Trophoblast cell (in vitro differentiated cells and primary cell): ENCODE data around the gene ACBD6.
"Not testable (repeated sequence)": the region's sequence is repeated elsewhere in the genome, so short reads cannot be mapped to it uniquely, and the experiment has no call there.

Experiments
- DNase-seq, 2 donors: peaks; one replicate each; pipeline ENCODE4 v3.0.0-alpha.2; 2016
- H2AFZ ChIP-seq: 2 replicates; pipeline ENCODE4 v1.6.1; 2013; ENCODE audit warnings: low read length, moderate library complexity, mild to moderate bottlenecking; ENCODE audit not compliant: insufficient read depth, poor library complexity
- H2AK5ac ChIP-seq: 2 replicates; pipeline ENCODE4 v1.6.1; 2013; ENCODE audit warnings: mild to moderate bottlenecking, low read length
- H2BK120ac ChIP-seq: 2 replicates; pipeline ENCODE4 v1.6.1; 2013; ENCODE audit warnings: low read length, mild to moderate bottlenecking, moderate library complexity; ENCODE audit not compliant: insufficient read depth, poor library complexity
- H2BK12ac ChIP-seq: 2 replicates; pipeline ENCODE4 v1.6.1; 2013; ENCODE audit warnings: mild to moderate bottlenecking, low read length, moderate library complexity
- H2BK5ac ChIP-seq: 2 replicates; pipeline ENCODE4 v1.6.1; 2013; ENCODE audit warnings: low read length, low read depth, moderate library complexity, mild to moderate bottlenecking; ENCODE audit not compliant: poor library complexity
- H3K14ac ChIP-seq: 2 replicates; pipeline ENCODE4 v1.6.1; 2013; ENCODE audit warnings: mild to moderate bottlenecking, low read length
- H3K18ac ChIP-seq: 2 replicates; pipeline ENCODE4 v1.6.1; 2013; ENCODE audit warnings: mild to moderate bottlenecking, low read length
- H3K23ac ChIP-seq: 2 replicates; pipeline ENCODE4 v1.6.1; 2013; ENCODE audit warnings: low read length
- H3K27ac ChIP-seq: 2 replicates; pipeline ENCODE4 v1.5.1; 2013; ENCODE audit warnings: low read depth, mild to moderate bottlenecking, inconsistent platforms, low read length, moderate library complexity
- H3K27me3 ChIP-seq: 2 replicates; pipeline ENCODE4 v1.6.1; 2013; ENCODE audit warnings: inconsistent platforms, mild to moderate bottlenecking, low read length, moderate library complexity; ENCODE audit not compliant: insufficient read depth
- H3K36me3 ChIP-seq, 2 experiments: 1 replicate in 1 of 2; 2 replicates in 1 of 2; pipeline ENCODE4 v1.6.1; 2013; ENCODE audit warnings: low read length in 2 of 2, mild to moderate bottlenecking in 2 of 2, moderate library complexity in 1 of 2; ENCODE audit not compliant: insufficient read depth in 2 of 2, control insufficient read depth in 1 of 2
- H3K4ac ChIP-seq: 2 replicates; pipeline ENCODE4 v1.6.1; 2013; ENCODE audit warnings: low read depth, mild to moderate bottlenecking, low read length, moderate library complexity
- H3K4me1 ChIP-seq, 2 experiments: 1 replicate in 1 of 2; 2 replicates in 1 of 2; pipeline ENCODE4 v1.6.1; 2013; ENCODE audit warnings: low read length in 2 of 2, mild to moderate bottlenecking in 2 of 2, moderate library complexity in 1 of 2; ENCODE audit not compliant: insufficient read depth in 2 of 2, control insufficient read depth in 1 of 2
- H3K4me2 ChIP-seq: 2 replicates; pipeline ENCODE4 v1.6.1; 2013; ENCODE audit warnings: inconsistent platforms, mild to moderate bottlenecking, low read length, moderate library complexity
- H3K4me3 ChIP-seq: 2 replicates; pipeline ENCODE4 v1.5.1; 2013; ENCODE audit warnings: mild to moderate bottlenecking, low read depth, low read length, inconsistent platforms
- H3K79me1 ChIP-seq: one replicate; pipeline ENCODE4 v1.6.1; 2013; ENCODE audit warnings: low read length
- H3K79me2 ChIP-seq: 2 replicates; pipeline ENCODE4 v1.6.1; 2013; ENCODE audit warnings: low read length, mild to moderate bottlenecking; ENCODE audit not compliant: control insufficient read depth, insufficient read depth, poor library complexity
- H3K9ac ChIP-seq: 2 replicates; pipeline ENCODE4 v1.6.1; 2013; ENCODE audit warnings: mild to moderate bottlenecking, low read length
- H3K9me3 ChIP-seq: 2 replicates; pipeline ENCODE4 v1.6.1; 2013; ENCODE audit warnings: low read depth, mild to moderate bottlenecking, control low read depth, inconsistent platforms, low read length; ENCODE audit not compliant: insufficient read depth
- H4K12ac ChIP-seq: 2 replicates; pipeline ENCODE4 v1.6.1; 2013; ENCODE audit warnings: low read depth, mild to moderate bottlenecking, low read length, moderate library complexity
- H4K8ac ChIP-seq: 2 replicates; pipeline ENCODE4 v1.6.1; 2013; ENCODE audit warnings: low read depth, mild to moderate bottlenecking, low read length, moderate library complexity
- H4K91ac ChIP-seq: one replicate; pipeline ENCODE4 v1.6.1; 2013; ENCODE audit warnings: low read depth, mild to moderate bottlenecking, low read length, moderate library complexity
- WGBS: extraction: QIAGEN DNeasy Blood & Tissue Kit; methylation state at CpG from one replicate; pipeline ENCODE4 v1.1.7; 2013; ENCODE audit warnings: missing lambda C conversion rate; ENCODE audit not compliant: insufficient read length, insufficient coverage; ENCODE audit errors: extremely low coverage; 5-methylcytosine and 5-hydroxymethylcytosine counted together

Gene ACBD6

GRCh38 chr1:180412583-180412982, 89.8 kb downstream of the ACBD6 start:
- H4K12ac ChIP-seq, result no peak overlapping the region
- no peak overlapping the region for H2BK120ac ChIP-seq
- H3K27ac ChIP-seq, result no peak overlapping the region
- H4K91ac ChIP-seq, result no peak overlapping the region
- no peak overlapping the region for H3K14ac ChIP-seq
- no peaks in the 10 kb centered on the region for H3K9me3 ChIP-seq
- no peaks in the 10 kb centered on the region for H3K27me3 ChIP-seq
- H3K79me1 ChIP-seq, result no peaks in the 10 kb centered on the region
- no peaks in the 10 kb centered on the region for H3K79me2 ChIP-seq
- H2AK5ac ChIP-seq, result no peak overlapping the region
- no peak overlapping the region for H3K9ac ChIP-seq
- no peak overlapping the region for H2BK12ac ChIP-seq
- H3K4me1 ChIP-seq, result no peaks in the 10 kb centered on the region
- H3K4me3 ChIP-seq, result no peak overlapping the region
- H3K36me3 ChIP-seq, result peaks cover 2 to 4% of the 10 kb centered on the region in 2 experiments
- no peak for DNase-seq
- no peak overlapping the region for H4K8ac ChIP-seq
- no peak overlapping the region for H2BK5ac ChIP-seq
- H3K4me2 ChIP-seq, result no peak overlapping the region
- H3K23ac ChIP-seq, result no peak overlapping the region
- WGBS, result no CpG with 5 or more reads among the region's 4 CpGs
- H2AFZ ChIP-seq, result no peak overlapping the region
- H3K18ac ChIP-seq, result no peak overlapping the region
- no peak overlapping the region for H3K4ac ChIP-seq

DNA sequence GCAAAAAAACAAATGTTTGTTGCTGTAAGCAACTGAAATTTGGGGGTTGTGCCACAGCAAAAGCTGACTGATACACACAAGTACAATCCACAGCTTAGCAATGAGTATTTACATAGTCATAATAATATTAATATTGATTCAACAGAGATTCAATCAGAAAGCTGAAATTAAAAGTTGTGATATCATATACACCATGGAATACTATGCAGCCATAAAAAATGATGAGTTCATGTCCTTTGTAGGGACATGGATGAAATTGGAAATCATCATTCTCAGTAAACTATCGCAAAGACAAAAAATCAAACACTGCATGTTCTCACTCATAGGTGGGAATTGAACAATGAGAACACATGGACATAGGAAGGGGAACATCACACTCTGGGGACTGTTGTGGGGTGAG, 94.2 kb downstream of the ACBD6 start:
- not testable (repeated sequence) for H3K14ac ChIP-seq, H3K79me1 ChIP-seq, H3K9ac ChIP-seq, H2BK5ac ChIP-seq, H3K4ac ChIP-seq, H3K36me3 ChIP-seq, H2BK12ac ChIP-seq, H4K8ac ChIP-seq, H4K12ac ChIP-seq, H2AFZ ChIP-seq, H3K4me1 ChIP-seq, H3K4me3 ChIP-seq, H3K23ac ChIP-seq, H3K4me2 ChIP-seq, H2AK5ac ChIP-seq, H3K18ac ChIP-seq, DNase-seq, H3K9me3 ChIP-seq, H3K27ac ChIP-seq, H3K27me3 ChIP-seq, H3K79me2 ChIP-seq, H2BK120ac ChIP-seq, H4K91ac ChIP-seq
- no CpG with 5 or more reads among the region's 1 CpG for WGBS

- Histone ChIP-seq H2AFZ (no peak overlapping the region), H3K27ac (no peak overlapping the region), H3K4ac (no peak overlapping the region), H3K14ac (no peak overlapping the region), H2AK5ac (no peak overlapping the region), H3K4me1 (no peaks in the 10 kb centered on the region), H3K9me3 (no peaks in the 10 kb centered on the region), H4K12ac (no peak overlapping the region), H3K4me2 (no peak overlapping the region), H2BK120ac (no peak overlapping the region), H3K23ac (no peak overlapping the region), H4K8ac (no peak overlapping the region), H3K36me3 (peaks cover 2 to 4% of the 10 kb centered on the region in 2 experiments), H3K9ac (no peak overlapping the region), H3K79me2 (no peaks in the 10 kb centered on the region), H3K18ac (no peak overlapping the region), H2BK5ac (no peak overlapping the region), H3K79me1 (no peaks in the 10 kb centered on the region), H2BK12ac (no peak overlapping the region), H3K4me3 (no peak overlapping the region), H4K91ac (no peak overlapping the region), H3K27me3 (no peaks in the 10 kb centered on the region)
- no CpG with 5 or more reads among the region's 2 CpGs for WGBS
- no peak for DNase-seq
Measured at GRCh38 chr1:180407051-180407450, 95.3 kb downstream of the ACBD6 start.

DNA sequence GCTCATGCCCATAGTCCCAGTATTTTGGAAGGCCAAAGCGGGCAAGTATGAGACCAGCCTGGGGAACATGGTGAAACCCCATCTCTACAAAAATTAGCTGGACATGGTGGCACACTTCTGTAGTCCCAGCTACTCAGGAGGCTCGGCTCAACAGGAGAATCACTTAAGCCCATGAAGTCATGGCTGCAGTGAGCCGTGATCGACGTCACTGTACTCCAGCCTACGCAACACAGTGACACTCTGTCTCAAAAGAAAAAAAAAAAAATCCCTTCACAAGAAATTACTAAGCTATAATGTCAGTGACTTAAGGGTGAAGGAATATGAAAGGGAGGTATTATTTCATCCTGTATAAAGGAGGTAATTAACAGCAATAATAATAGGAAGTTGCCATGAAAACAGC, 99.8 kb downstream of the ACBD6 start:
- Histone ChIP-seq H4K12ac (no peak overlapping the region), H2AK5ac (no peak overlapping the region), H2BK5ac (no peak overlapping the region), H3K4me3 (no peak overlapping the region), H3K79me2 (no peaks in the 10 kb centered on the region), H2BK120ac (no peak overlapping the region), H3K14ac (no peak overlapping the region), H3K23ac (no peak overlapping the region), H3K27ac (no peak overlapping the region), H4K91ac (no peak overlapping the region), H3K4me1 (no peaks in the 10 kb centered on the region), H3K4me2 (no peak overlapping the region), H3K27me3 (no peaks in the 10 kb centered on the region), H3K4ac (no peak overlapping the region), H3K79me1 (no peaks in the 10 kb centered on the region), H3K36me3 (no peaks in the 10 kb centered on the region), H3K9me3 (no peaks in the 10 kb centered on the region), H3K18ac (no peak overlapping the region), H4K8ac (no peak overlapping the region), H3K9ac (no peak overlapping the region), H2BK12ac (no peak overlapping the region), H2AFZ (no peak overlapping the region)
- no CpG with 5 or more reads among the region's 6 CpGs for WGBS
- no peak for DNase-seq
